ENCODE results near the gene MUC15.

- no peak for TF ChIP-seq EZH2 (IDR thresholded peaks at IDR 0.05)
- TF ChIP-seq POLR2AphosphoS5 (IDR thresholded peaks at IDR 0.05; ENCODE audit: borderline replicate concordance, low read depth, low read length), result no peak
- no peak for TF ChIP-seq FOXP2 (optimal IDR thresholded peaks at IDR 0.05; ENCODE audit: control extremely low read depth, extremely low read length, insufficient read depth)
Measured at GRCh38 chr11:26579683-26580082, 7.6 kb upstream of the MUC15 start.

Data from SK-N-MC (cell line).